GM19397 (cell line): ENCODE results near the gene KCNK17.

Source experiments
- ATAC-seq: cut with Tn5 transposase; IDR thresholded peaks from one replicate; pipeline ENCODE4 v1.9.1; 2021; ENCODE audit warnings: mild to moderate bottlenecking, moderate library complexity; ENCODE audit not compliant: unreplicated experiment

KCNK17 gene

DNA sequence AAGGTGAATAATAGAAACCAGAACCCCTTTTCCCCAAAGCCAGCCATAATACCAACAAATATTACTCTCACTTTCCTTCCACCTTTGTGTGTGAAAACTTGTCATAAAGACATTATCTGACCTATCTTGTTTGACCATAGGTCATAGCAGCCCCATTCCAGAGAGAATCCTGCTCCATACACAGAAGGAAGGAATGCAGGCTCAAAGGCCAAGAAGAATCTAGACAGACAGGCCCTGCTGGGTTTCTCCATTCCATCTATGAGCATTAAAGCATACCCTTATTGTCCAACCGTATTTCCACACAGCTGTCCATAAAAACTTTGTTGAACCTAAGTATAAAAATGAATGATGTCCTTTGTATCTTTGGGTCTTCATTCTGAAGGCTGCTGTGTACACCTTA is 44.3 kb downstream of the KCNK17 start:
- ATAC-seq: no peak

DNA sequence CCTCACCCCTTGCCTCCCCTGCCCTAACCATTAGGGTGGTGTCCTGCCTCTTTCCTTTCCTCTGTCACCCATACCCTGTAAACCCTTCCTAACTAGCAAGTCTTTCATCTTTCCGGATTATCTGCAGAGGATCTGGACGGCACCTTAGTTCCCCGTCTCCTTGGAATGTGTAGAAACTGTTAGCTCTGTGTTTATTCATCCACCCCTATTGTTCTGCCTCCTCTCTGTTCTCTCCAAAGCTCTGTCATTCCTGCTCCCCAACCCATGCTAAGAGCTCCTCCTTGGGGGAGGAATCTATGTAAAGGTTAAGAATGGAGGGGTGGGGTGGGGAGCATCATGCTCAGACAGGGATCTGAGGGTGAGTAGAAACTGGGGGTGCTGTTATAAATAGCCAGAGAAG is 45.5 kb downstream of the KCNK17 start:
- ATAC-seq: no peak

DNA sequence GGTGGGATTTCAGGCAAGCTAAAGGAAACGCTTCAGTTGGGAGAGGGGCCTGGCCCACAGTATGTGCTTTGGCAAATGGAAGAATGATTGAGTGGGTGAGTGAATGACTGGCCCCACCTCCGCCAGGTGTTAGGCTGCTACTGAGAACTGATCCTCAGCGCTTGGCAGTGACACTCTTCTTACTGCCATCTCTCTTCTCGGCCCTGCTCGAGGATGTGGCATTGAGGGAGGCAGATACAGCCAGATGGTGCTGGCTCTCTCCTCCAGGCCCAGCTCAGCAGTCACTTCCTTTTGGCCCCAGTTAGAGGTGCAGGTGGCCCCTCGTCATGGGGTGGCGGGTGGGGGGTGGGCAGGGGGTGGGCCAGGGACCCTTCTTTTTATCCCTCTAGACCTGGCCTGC is 46.0 kb downstream of the KCNK17 start:
- ATAC-seq: no peak

DNA sequence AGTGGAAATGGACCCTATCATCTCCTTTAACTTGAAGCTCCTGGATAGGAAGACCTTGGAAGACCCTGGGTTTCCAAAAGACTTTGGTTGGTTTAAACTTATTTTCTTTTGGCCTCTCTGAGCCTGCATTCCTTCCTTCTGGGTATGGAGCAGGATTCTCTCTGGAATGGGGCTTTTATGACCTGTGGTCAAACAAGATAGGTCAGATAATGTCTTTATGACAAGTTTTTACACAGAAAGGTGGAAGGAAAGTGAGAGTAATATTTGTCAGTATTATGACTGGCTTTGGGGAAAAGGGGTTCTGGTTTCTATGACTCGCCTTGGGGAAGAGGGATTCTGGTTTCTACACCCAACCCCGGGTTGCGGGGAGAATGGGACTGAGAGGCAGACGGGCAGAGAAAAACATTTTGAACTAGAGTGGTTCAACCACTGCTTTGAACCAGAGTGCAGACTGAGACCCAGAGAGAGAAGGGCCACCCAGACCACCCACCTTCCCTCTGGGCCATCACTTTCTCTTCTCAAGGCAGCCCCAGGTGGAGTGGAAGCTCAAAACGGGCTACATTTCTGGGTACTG is 47.4 kb downstream of the KCNK17 start:
- no peak for ATAC-seq

DNA sequence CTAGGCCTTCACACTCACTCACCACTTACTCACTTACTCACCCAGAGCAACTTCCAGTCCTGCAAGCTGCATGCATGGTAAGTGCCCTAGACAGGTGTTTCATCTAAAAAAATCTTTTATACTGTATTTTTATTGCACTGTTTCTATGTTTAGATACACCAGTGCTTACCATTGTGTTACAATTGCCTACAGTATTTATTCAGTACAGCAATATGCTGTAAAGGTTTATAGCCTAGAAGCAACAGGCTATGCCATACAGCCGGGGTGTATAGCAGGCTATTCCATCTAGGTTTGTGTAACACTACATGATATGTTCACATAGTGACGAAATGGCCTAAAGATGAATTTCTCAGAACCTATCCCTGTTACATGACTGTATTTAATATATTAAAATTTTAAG is 47.8 kb downstream of the KCNK17 start:
- no peak for ATAC-seq

DNA sequence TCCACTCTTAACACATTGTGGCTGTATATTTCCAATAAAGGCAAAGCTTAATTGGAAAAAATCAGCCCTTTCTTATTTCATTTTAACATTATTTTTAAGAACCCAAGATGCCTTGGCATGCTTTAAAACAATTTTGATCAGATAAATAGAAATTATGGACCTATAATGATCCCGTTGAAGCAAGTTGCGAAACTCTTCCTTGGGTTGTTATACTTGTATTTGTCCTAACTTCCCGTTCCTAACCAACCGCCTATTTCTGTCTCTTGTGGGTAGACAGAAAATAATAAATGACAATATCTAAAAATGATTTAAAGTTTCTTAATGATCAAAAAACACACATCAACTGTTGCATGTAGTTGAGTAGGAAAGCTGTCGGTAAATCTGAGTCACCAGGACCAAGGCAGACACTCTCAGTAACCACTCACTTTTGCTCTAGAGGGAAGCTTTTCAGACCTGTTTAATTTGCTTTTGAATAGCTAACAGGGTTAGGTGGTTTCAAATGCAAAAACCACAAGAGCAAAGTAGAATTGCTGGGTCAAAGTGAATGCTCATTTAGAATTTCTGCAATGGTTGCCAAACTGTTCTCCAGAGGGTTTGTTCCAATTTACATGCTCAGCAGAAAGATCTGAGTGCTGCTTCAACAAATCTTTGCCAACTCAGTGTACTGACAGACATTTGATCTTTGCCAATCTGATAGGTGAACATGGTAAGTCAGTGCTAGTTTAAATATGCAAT is 50.7 kb downstream of the KCNK17 start:
- ATAC-seq: no peak

DNA sequence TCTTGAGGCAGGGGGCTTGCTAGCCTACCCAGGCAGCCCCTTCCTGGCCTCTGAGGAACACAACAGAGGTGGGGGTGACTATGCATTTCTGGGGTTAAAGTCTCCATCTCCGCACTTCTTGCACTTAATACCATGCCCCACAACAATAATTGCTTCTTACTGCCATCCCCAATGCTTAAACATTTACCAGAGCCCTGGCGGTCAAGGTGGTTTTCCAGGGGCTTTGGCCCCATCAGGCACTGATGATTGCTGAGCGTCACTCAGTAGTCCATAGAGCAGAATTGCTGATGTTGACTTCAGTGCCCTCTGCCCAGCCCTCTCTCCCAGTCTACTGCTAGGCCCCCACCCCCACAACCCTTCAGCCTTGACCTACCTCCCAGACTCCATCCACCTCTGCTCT is 52.5 kb downstream of the KCNK17 start:
- ATAC-seq: no peak

DNA sequence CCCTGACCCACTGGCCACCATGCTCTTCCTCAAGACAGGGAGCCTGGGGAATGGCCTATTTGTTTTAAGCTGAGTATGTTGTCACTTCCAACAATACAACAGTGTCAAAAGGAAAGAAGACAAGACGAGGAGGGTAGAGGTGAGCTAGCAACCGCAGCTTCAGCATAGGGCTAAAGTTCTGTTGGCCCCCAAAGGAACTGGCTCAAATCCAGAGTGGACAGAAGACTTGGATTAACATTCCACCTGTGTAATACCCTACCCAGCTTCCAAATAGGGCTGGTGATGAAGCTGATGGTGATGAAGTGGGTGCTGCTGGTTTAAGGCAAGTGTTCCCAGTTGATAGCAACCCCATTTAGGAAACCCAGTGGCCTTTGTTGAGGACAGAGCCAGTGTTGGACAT is 53.3 kb downstream of the KCNK17 start:
- ATAC-seq: no peak

DNA sequence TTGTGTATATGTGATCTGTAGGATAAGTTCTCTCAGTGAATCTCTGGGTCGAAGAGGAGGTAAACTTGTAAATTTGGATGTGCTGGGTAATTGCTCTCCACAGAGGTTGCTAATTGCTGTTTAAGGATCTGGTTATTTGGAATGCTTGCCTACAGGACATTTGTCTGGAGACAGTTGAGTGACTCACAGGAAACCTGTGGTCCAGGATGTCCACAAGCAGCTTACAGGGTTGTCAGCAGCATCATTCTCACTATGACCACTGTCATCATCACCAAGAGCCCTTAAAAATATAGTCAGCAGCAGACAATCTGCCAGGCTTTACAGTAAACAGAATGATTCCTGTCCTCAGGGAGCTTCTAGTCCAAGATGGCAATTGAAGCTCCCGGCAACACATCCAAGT is 53.8 kb downstream of the KCNK17 start:
- ATAC-seq: no peak

DNA sequence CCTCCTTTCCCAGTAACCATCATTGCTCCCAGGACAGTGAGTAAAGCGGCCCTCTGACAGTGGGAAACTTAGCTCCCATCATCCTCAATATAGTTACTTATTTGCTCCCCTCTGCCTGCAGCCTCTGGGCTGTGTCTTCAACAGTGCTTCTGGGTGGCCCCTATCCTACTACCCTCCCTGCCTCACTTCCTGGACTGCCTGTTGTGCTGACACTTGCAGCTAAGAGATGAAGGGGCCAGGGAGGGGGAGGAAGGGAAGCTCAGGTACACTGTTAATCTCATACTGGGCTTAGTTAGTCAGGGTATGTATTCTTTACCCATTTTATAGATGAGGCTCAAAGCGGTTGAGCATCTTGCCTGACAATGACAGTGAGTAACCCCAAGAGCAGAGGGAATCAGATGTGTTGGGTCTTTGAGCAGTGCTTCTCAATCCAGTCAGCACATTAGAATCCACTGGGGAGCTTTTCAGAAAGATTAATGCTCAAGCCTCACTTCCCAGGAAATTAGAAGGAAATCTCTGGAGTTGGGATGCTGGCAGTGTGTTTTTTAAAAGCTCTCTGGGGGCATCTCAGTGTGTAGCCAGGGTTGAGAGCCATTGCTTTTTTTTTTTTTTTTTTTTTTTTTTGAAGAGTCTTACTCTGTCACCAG is 57.8 kb downstream of the KCNK17 start:
- no peak for ATAC-seq

DNA sequence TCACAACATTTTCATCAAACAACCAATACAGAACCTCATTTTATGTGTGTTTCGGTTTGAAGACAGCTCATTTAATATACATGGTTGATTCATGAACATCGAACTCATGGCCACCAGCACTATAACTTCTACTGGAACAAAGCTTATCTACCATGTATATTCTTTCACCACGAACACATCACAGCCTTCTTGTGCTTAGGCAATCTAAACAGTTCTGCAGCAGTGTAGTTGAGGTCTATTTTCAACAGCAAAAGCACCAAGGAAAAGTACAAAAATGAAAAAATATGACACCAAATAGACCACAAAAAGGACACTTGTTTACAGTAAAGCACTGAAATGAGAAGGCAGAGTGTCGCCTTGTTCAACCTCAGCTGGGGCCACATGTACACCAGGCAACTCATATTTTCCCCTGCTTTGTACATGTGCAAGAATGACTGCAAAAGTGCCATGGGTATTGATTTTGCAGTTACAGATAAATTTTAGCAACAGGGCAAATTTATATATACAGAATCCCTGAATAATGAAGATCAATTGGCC is 59.2 kb downstream of the KCNK17 start:
- no peak for ATAC-seq

DNA sequence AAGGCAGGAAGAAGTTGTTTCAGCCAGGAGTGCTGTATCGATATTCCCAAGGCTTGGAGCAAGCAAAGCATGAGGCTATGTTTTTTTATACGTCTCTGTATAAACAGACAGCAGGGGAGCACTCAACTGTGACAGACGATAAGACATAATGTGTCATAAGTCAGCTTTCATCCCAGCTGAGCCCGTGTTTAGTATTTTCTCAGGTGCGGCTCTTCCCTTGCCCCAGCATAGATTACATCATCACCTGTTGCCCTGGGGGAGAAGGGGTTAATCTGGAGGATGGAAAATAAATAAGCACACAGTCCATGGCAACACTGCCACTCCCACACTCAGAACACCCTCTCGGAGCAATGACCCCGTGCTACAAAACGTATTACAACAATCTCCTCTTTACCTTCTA is 62.8 kb downstream of the KCNK17 start:
- no peak for ATAC-seq

DNA sequence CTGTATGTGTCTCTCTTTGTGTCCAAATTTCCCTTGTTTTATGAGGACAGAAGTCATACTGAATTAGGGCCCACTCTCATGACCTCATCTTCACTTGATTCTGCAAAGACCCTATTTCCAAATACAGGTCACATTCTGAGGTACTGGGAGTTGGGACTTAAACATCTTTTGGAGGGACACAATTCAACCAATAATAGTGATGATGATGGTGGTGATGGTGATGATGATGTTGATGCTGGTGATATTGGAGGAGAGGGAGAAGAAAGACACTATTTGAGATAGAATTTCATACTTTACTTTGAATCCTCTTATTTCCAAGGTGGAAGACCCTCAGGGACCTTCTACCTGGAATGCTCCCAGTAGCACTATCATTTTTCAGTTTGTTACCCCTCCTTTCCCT is 63.7 kb downstream of the KCNK17 start:
- no peak for ATAC-seq

DNA sequence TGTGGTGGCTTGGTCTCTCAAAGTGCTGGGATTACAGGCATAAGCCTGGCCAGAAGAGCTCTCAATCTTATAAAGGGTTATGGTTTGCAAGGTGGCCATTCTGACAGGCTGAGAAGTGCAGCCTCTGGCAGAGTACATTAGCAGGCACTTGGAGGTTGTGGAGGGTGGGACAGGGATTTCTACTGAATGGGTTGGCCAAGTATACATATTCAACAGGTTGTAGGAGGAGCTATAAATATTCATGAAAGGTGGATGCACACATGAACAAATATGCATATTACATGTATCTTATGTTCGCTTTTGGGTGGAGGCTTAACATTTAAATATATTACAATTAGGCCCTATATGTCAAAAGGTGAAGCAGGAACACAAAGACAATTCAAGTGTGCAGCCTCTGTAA is 64.9 kb downstream of the KCNK17 start:
- ATAC-seq: no peak
